ENCODE measurements around the gene MEGF11.

- TF ChIP-seq POLR2A (IDR thresholded peaks at IDR 0.05) (no peak), CTCF (IDR thresholded peaks at IDR 0.05 in 8 of 11, conservative IDR thresholded peaks at IDR 0.05 in 3 of 11) (no peak)
These were observed 36.7 kb downstream of the MEGF11 start for GRCh38 chr15:66216806-66217205.
